Upper lobe of right lung (tissue), 1 donor: ENCODE data around the gene RAB38. TPM values are rescaled to one million over a fixed set of nuclear protein-coding genes. Genes with fewer than 3 reads are reported as not detected.

Experiments used
- ATAC-seq: fragments of 200-7000 bp; cut with Tn5 transposase; one replicate; pipeline ENCODE4 v1.9.1; 2020; ENCODE audit warnings: mild to moderate bottlenecking, moderate library complexity
- DNase-seq: peaks from one replicate; pipeline ENCODE4 v3.0.0-alpha.2; 2020
- H3K27ac ChIP-seq: fragments of 200-600 bp; one replicate; pipeline ENCODE4 v1.8.0; 2022
- H3K27me3 ChIP-seq: fragments of 200-600 bp; one replicate; pipeline ENCODE4 v1.8.0; 2022; ENCODE audit warnings: mild to moderate bottlenecking
- H3K36me3 ChIP-seq: fragments of 200-600 bp; one replicate; pipeline ENCODE4 v1.8.0; 2022
- H3K4me1 ChIP-seq: fragments of 200-600 bp; one replicate; pipeline ENCODE4 v1.8.0; 2022
- H3K4me3 ChIP-seq: fragments of 200-600 bp; one replicate; pipeline ENCODE4 v1.8.0; 2022; ENCODE audit warnings: mild to moderate bottlenecking
- H3K9me3 ChIP-seq: fragments of 200-600 bp; one replicate; pipeline ENCODE4 v1.8.0; 2022
- intact Hi-C: fragments of 100-400 bp; cut with DNase I; formaldehyde crosslinking; loops from one replicate; pipeline ENCODE4 v1.11.0; 2022
- total RNA-seq: library from RNA; stranded (reverse); fragmentation: NEBNext Ultra II Directional; extraction: Animal tissue kit (Norgen Biotek cat#: 25700); gene quantifications from one replicate; pipeline ENCODE4 v1.2.1, GENCODE V29; 2021
- TF ChIP-seq, protein P1 (sequence below): fragments of 200-600 bp; IDR thresholded peaks from one replicate; pipeline ENCODE4 v1.8.0; 2022; ENCODE audit warnings: antibody characterized with exemption
- donor health status: DM: no; HTN: yes; CAD: no; lungs with severe emphysema.

The RAB38 gene
- total RNA-seq, 1 donor from 2014 or later = 8.1 TPM

DNA sequence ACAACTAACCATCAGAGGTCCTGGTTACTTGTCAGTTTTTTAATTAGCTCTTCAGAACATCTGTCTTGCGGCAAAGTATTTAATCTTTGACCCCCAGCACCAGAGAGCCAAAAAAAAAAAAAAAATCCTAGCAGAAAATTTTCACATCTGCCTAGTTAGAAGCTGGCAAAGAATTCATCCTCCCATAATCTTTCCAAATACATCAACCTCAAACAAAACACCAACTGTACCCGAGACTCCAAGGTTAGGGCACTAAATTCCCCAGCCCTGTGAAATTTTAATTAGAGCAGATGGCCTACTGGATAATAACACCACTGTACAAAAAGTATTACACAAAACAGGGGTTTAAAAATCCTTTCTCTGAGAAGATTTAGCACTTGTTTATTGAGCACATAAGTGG is 55.7 kb downstream of the RAB38 start:
- no peaks in the 10 kb centered on the region for H3K4me1 ChIP-seq
- no peak overlapping the region for H3K27ac ChIP-seq
- no peak for DNase-seq
- H3K27me3 ChIP-seq = no peaks in the 10 kb centered on the region
- no peaks in the 10 kb centered on the region for H3K9me3 ChIP-seq
- TF ChIP-seq, protein P1, sequence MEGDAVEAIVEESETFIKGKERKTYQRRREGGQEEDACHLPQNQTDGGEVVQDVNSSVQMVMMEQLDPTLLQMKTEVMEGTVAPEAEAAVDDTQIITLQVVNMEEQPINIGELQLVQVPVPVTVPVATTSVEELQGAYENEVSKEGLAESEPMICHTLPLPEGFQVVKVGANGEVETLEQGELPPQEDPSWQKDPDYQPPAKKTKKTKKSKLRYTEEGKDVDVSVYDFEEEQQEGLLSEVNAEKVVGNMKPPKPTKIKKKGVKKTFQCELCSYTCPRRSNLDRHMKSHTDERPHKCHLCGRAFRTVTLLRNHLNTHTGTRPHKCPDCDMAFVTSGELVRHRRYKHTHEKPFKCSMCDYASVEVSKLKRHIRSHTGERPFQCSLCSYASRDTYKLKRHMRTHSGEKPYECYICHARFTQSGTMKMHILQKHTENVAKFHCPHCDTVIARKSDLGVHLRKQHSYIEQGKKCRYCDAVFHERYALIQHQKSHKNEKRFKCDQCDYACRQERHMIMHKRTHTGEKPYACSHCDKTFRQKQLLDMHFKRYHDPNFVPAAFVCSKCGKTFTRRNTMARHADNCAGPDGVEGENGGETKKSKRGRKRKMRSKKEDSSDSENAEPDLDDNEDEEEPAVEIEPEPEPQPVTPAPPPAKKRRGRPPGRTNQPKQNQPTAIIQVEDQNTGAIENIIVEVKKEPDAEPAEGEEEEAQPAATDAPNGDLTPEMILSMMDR = no peak
- H3K36me3 ChIP-seq = no peaks in the 10 kb centered on the region
- ATAC-seq = no peak
- H3K4me3 ChIP-seq = no peak overlapping the region
- intact Hi-C loops = no loop called here

DNA sequence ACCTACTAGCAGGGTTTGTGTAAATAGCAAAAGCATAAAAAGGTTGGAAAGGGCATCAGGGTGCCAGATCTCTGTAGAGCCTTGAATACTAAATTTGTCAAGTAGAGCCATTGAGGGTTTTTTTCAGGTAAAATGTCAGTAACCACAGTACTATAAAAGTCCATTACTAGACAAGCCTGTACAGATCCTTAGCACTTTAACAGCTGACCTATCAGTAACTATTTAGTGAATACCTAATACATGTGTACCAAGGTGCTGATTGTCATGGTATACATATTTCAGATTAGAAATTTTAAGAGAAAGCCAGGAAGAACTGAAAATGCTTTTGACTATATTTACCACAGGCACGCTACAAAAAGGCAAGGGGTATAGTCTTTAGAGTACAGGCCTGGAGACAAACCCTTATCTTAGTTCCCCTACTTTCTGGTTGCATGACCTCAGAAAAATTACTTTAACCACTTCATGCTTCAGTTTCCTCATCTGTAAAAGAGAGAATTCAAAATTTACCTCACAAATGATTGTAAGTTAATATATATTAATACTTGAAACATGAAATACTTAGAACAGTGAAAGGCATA is 57.9 kb downstream of the RAB38 start:
- no peak overlapping the region for H3K27ac ChIP-seq
- ATAC-seq = no peak
- intact Hi-C loops = no loop called here
- TF ChIP-seq, protein P1 = no peak
- no peaks in the 10 kb centered on the region for H3K4me1 ChIP-seq
- no peaks in the 10 kb centered on the region for H3K27me3 ChIP-seq
- H3K36me3 ChIP-seq = no peaks in the 10 kb centered on the region
- no peaks in the 10 kb centered on the region for H3K9me3 ChIP-seq
- H3K4me3 ChIP-seq = no peak overlapping the region
- no peak for DNase-seq

DNA sequence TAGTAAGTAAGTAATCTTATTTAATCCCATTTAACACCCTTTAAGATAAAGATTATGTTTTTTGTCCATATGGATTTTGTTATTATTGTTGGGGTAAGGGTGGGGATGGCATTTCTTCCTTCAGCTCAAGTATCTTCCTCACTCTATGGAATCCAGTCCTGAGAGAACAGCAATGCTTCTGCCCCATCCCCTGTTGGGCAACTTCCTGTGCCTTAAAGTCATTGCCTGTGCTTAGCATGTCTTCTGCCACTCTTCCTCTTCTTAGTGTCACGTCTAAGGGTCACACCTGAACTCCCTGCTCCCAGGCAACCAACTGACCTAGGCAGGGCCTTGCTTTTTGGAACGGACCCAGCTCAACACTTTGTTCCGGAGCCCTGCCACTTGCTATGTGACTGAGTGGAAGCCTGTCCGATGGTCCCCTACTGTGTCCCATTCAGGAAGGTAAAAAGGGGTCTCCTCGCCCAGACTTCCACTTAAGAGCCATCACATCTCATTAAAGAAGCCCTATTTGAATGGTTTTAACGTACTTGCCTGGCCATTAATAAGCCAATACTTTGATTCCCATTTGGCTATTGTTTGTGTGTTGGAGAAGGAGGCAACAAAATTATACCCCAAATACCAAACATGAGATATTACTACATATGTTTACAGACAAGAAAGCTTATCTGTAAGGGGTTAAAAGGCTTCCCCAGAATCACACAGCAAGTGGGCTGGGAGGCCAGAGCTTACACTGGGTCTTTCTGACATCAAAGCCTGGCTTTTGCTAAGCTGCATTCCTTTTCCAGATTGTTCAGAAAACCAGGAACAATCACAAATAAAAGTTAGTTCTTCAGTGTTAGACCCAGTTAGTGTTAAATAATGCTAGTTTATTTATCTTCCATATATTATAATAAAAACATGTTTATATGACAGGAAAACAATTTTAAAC is 59.2 kb downstream of the RAB38 start:
- no peaks in the 10 kb centered on the region for H3K9me3 ChIP-seq
- no peaks in the 10 kb centered on the region for H3K36me3 ChIP-seq
- H3K27me3 ChIP-seq = no peaks in the 10 kb centered on the region
- ATAC-seq (no peak), DNase-seq (no peak)
- H3K4me1 ChIP-seq = no peaks in the 10 kb centered on the region
- intact Hi-C loops = no loop called here
- H3K27ac ChIP-seq = no peak overlapping the region
- H3K4me3 ChIP-seq = no peak overlapping the region
- TF ChIP-seq, protein P1 = no peak

DNA sequence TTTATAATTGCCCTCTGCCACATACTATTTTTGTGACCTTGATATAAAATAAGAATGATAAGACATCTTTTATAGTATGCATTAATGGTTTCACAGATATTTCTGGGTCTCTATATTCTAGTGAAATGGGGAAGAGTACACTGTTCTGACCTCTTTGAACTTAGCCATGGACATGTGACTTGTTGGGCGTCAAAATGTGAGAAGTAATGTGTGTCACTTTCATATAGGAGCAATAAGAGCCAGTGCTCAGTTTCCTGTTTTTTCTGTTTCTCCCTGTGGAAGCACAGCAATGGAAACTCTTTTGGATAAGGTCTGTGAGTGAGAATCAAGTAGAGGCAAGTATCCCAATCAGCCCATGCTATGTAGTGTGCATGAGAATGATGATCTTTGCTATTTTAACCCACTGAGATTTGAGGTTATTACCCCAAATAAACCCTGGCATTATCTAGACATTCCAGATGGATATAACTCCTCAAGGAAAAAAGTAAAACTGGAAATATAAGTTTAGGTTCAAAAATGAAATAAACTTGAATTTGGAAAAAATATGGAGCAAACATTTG is 60.7 kb downstream of the RAB38 start:
- no peak for DNase-seq
- intact Hi-C loops = no loop called here
- Histone ChIP-seq H3K27ac (no peak overlapping the region), H3K4me1 (no peaks in the 10 kb centered on the region), H3K9me3 (no peaks in the 10 kb centered on the region), H3K36me3 (no peaks in the 10 kb centered on the region), H3K4me3 (no peak overlapping the region), H3K27me3 (no peaks in the 10 kb centered on the region)
- ATAC-seq = peak; percentile 34
- TF ChIP-seq, protein P1 = no peak

DNA sequence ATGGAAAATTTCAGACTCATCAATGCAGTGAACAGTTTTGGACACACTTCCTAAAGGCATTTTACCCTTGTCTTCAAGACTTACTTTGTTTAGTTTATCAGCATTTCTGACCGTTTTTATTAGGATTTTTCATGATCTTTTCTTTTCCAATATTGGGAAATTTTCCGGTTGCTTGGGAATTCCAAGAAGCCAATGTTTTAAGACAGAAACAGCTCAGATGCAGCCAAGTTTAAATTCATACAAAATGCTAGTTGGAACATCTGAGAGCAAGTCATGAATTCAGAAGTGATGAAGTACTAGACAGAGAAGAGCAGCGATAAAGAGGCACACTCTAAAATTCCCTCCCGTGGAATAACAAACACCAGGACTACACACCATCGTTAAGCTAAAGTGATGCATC is 68.6 kb downstream of the RAB38 start:
- Histone ChIP-seq H3K4me3 (no peak overlapping the region), H3K9me3 (no peaks in the 10 kb centered on the region), H3K36me3 (no peaks in the 10 kb centered on the region), H3K27me3 (no peaks in the 10 kb centered on the region), H3K27ac (no peak overlapping the region), H3K4me1 (peaks cover 4% of the 10 kb centered on the region)
- TF ChIP-seq, protein P1 = no peak
- intact Hi-C loops = no loop called here
- ATAC-seq (no peak), DNase-seq (no peak)
